HG02852 (cell line): Measurements from ENCODE around the gene MBNL3.

ENCODE experiments used
- ATAC-seq: cut with Tn5 transposase; IDR thresholded peaks from one replicate; pipeline ENCODE4 v1.9.1; 2021; ENCODE audit warnings: mild to moderate bottlenecking, moderate library complexity; ENCODE audit not compliant: unreplicated experiment

MBNL3 gene, protein sequence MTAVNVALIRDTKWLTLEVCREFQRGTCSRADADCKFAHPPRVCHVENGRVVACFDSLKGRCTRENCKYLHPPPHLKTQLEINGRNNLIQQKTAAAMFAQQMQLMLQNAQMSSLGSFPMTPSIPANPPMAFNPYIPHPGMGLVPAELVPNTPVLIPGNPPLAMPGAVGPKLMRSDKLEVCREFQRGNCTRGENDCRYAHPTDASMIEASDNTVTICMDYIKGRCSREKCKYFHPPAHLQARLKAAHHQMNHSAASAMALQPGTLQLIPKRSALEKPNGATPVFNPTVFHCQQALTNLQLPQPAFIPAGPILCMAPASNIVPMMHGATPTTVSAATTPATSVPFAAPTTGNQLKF

DNA sequence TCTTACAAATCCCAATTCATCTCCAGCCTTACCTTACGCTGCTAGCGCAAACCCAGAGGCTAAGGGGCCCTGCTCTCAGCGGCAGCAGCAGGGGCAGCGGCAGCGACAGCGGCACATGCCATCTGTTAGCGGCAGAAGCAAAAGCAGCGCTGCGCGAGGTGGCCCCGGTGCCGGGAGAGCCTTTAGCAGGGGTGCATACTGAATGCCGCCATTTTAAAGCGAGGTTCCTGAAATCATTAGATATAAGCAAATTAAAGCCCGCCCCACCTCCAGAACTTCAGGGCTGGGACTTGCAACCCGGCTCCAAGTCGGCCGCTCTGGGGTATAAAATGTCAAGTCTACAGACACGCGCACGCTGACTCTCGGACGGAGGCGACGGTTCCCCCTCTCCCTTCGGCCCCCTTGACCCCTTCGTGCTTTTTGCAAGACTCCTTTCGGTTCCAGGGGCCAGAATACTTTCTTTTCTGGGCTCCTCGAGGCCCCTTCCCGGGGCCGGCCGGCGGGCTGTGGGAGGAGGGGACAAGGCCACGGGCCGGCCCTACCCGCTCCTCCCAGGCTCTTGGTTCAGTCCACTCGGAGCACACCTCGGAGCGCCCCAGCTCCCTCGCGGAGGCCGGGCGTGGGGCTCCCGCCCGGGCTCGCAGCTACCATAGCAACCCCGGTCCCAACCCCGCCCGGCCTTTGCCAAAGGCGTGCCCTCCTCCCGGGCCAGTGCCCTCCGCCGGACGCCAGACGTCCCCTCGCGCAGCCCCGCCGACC lies at the start of gene MBNL3:
MBNL3 (minus strand) TSS at position 220 of the 759 bp plus-strand sequence. CDS start 49,427 bp downstream, outside the sequence.
- ATAC-seq = peak; percentile 65

GRCh38 chrX:132533409-132533808 lies 44.6 kb upstream of the MBNL3 start:
- no peak for ATAC-seq

DNA sequence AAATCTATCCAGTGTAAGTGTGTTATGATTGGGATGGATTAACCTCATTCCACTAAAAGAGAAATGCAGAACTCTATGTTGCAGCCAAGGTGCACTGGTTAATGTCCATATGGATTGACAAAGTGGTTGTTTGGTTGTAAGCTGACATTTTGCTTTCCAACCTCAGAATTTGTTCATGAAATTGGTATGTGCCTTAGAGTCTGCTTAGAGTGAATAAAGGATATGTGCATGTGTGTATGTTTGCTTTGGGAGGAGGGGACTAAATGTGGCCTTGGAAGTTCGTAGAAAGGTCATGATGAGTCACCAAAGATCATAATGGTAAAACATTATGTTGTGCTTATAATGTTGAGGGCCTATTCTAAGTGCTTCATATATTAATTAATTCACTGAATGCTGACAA lies 44.1 kb upstream of the MBNL3 start:
- ATAC-seq = no peak

DNA sequence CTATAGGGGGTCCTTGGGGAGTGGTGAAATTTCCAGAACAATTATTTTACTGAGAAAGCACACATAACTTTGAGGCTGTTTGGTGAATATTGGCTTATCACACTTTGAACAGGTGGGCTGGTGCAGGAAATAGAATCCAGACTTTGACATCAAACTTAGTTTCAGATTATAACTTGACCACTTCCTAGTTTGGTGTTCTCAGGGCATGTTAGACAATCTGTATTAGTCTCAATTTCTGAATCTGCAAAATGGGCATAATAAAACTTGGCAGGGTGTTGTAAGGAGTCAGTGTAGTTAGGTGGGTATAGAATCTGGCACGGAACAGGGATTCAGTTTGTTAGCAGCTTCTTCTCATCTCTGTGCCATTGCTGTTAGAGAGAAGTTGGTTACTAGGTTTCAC lies 43.3 kb upstream of the MBNL3 start:
- ATAC-seq = no peak

DNA sequence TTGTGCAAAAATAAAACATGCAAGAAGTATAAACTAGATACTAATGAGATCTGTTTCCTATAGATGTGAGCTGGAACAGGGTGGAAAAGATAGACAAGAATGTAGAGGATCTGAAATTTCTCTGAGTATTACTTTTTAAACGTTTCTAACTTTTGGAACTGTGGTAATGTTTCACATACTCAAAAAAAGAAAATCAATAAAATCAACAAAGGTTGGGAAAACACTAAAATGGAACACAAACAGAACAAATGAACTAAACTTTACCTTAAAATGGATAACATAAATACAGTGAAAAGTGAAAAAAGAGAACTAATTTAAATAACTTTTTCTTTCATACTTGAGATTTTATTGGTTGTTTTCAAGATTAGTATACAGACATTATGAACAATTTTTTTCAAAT lies 32.0 kb upstream of the MBNL3 start:
- no peak for ATAC-seq

GRCh38 chrX:132520213-132520612 lies 31.4 kb upstream of the MBNL3 start:
- no peak for ATAC-seq

- ATAC-seq = no peak
Observed at GRCh38 chrX:132518401-132518800, 29.6 kb upstream of the MBNL3 start.

- ATAC-seq = no peak
Observed at GRCh38 chrX:132508834-132509233, 20.0 kb upstream of the MBNL3 start.

DNA sequence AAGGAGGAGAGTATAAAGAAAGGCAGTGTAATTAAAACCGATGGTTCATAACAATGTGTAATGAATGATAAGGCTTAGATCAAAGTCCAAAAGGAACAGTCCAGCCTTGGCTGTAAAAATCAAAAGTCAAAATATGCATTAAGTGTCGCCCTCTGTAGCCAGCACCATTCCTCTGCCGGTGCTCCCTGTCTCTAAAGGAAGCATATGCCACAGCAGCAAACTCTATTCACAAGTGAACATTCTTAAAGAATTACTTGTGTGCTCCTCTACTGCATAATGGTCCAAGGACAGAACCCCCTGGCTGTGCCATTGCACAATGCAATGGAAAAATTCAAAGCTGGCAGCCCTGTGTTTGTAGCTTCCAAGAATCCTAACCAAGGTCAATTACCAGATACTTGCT lies 16.3 kb upstream of the MBNL3 start:
- no peak for ATAC-seq

- no peak for ATAC-seq
Observed at GRCh38 chrX:132504417-132504816, 15.6 kb upstream of the MBNL3 start.

DNA sequence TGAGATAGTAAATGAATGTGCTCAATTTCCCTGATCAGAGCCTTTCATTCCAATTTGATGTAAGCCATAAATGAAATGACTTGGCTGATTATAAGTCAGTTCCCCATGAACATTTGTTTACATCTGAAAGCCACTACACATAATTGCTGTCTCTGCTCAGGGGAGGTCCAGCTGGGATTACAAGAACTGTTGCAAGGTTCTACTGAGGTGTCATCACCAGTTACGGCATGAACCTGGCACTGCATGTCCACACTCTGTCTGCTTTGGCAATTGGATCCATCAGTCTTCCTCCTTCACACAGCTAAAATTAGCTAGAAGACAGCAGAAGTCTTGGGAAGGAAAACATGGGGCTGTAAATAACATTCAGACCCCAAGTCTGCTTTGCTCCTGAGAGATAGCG lies 12.8 kb upstream of the MBNL3 start:
- ATAC-seq = no peak

DNA sequence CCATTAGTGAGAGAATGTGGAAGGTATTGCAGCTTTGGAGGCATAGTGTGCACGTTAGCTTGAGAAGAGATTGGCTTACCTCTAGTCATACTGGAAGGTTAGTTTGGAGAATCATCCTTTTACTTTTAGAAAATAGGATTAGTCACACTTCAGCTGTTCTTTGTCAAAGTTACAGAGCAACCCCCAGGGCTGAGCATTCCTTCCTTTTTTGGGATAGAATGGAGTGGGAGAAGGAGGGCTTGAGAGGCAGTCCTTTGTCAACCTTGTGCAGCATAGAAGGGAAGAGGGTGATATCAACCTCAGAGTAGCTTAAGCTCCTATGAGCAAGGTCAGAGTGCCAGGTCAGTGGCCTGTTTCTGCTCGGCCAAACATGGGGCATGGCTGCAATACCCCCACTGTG lies 8.6 kb upstream of the MBNL3 start:
- ATAC-seq = no peak

DNA sequence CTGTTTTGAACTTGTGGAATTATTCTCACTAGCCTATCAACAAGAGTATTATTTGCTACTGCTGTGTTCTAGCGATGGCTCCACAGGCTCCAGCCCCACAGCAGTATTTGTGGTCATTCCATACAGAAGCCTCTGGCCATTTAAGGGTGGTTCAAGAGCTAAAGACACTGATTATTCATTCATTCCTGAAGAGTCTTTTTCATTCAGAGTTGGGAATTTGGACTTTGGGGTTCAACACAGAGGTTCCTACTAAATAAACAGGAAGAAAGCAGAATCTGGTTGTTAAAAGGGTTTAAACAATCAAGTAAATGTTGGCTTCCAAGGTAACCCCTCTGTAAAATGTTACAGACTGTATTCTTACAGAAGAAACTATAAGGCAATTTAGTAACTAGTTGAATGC lies 4.3 kb upstream of the MBNL3 start:
- no peak for ATAC-seq

- ATAC-seq = peak; percentile 28
Observed at GRCh38 chrX:132491191-132491590, 2.4 kb upstream of the MBNL3 start.

- ATAC-seq = peak; percentile 34
Observed at GRCh38 chrX:132489578-132490419, 961 bp upstream of the MBNL3 start.

DNA sequence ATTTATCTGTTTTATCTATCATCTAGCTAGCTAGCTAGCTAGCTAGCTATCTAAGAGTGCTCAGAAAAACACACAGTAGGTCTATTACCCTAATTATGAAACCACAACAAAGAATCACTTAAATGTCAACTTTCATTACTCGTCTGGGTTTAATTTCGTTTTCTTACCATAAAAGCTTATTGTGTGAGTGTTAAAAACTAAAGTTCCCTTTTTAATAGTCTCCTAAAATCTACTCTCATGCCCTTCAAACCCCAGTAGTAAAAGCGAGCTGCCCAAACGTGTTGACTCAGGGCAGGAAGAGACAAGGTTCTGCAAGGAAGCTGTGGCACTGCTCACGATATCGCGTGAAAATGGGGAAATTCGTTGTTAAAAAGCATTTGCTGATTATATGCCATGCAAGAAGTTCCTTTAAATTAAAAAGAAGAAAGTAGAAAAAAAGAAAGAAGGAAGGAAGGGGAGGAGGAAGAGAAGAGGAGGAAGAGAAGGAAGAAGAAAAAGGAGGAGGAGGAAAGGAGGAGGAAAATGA lies 595 bp downstream of the MBNL3 start:
- no peak for ATAC-seq

DNA sequence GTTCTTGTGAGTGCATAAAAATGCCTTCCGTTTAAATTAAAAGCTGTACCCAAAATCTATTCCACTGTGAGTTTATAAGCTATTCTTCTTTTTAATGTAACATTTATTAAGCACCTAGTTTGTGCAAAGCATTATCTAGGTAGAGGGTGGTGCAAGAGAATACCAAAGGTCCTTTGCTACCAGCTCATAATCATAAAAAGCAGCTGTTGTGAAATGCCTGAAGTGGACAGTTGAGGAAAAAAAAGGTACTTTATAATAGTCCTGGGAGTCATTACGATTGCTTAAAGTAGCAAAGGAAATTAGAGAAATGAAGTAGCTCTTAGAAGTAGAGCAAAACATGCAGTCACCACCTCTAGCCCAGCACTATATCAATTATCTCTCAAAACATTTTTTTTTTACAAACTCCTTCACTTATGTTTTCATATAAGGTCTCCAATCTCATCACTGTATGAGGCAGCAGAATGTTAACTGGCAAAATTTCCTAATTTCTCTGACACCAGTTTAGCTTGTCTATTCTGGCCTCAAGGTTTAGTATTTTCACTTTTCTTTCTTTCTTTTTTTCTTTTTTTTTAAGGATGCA lies 2.1 kb downstream of the MBNL3 start:
- ATAC-seq = no peak

DNA sequence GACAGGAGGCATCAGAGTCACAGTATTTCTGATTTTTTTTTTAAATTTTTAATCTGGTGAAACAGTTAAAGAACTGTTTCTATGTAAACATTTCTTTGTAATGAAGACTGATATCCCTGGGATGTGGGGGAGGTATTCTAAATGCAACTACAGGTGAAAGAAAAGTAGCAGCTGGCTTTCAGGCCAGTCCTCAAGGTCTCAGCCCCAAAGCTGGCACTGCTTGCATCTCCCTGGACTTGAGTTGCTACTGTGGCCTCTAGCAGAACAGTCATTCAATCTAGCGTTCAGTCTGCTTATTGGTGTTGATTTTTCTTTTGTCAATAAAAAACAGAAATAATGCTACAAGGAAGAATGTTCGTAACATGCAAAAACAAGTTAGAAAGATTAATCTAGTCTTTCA lies 4.9 kb downstream of the MBNL3 start:
- no peak for ATAC-seq

DNA sequence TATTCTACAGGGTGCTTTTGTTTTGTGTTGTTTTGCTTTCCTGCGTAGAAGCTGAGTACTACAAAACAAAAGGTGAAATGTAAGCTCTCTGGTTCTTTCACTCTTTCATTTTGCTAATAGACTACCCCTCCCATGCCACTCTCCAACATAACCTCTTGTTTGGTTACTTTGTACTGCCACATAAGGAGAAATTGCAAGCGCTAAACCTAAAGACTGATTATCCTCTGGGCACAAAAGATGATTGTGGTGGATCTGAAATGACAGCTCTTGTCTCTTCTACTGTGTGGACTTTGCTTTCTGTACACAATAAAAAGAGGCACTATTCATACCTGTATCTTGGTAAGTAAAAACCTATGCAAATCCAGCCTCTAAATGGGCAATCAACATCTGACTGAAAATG lies 5.3 kb downstream of the MBNL3 start:
- no peak for ATAC-seq

DNA sequence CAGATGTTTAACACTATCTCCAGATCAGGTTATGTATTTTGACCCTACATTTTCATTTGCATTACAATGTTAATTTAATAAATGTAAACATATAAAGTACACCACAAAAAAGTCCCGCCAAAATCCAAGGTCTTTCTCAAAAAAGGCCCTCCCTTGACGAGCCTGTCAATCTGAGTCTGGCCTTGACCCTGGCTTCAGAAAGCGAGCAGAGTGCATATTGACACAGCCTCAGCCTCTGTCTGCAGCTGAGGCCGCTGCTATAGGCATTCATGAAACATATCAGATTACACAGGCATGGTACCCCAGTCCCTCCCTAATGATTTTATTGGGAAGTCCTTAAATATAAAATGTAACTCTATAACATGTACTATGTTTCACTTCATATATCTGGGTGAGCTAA lies 6.2 kb downstream of the MBNL3 start:
- ATAC-seq = no peak

DNA sequence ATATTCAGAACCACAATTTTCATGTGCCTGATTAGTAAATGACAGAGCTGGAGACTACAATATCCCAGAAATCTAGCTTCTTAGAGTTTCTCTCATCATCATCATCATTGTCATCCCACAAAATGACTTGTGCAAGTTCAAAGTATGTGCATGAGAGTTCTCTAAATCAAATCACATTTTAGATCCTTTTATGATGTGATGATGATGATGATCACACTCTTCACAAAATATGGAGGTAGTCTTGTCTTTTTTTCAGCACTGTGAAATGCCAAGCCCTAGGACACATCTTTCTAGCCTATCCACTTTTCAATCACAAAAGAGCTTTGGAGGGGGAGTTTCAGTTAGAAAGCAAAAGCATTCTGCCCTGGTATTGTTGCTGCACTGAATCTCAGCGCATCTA lies 7.4 kb downstream of the MBNL3 start:
- no peak for ATAC-seq
